ENCODE data around the gene NDRG4. TPM values are rescaled to one million over a fixed set of nuclear protein-coding genes. Genes with fewer than 3 reads are reported as not detected.

Gene NDRG4
- total RNA-seq, 1 experiment from 2014 or later = 8.6 TPM

DNA sequence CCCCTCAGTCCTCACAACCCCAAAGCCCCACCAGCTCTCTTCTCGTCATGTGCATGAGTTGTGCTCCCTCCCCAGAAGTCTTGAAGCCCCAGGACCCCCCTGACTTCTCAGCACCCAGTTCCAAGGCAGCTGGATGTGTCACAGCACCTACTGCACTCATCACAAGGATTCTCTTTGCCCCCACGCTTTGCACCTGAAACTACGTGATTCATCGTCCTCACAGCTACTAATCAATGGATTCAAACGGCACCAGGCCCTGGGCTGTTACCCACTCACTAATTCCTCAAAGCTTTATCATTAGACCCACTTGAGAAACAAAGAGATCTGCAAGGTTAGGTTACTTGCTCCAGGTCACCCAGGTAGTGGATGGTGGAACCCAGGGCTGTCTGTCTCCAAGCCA is 45.1 kb upstream of the NDRG4 start:
- no peak for TF ChIP-seq CBX3 (IDR thresholded peaks at IDR 0.05; ENCODE audit: low read depth)
- TF ChIP-seq SRF (IDR thresholded peaks at IDR 0.05; ENCODE audit: low read depth) = no peak
- TF ChIP-seq JUND (IDR thresholded peaks at IDR 0.05) = no peak
- no peak for TF ChIP-seq ZFX (IDR thresholded peaks at IDR 0.05)
- no peak for TF ChIP-seq CTCF (IDR thresholded peaks at IDR 0.05 in 2 of 3, conservative IDR thresholded peaks at IDR 0.05 in 1 of 3; ENCODE audit: borderline replicate concordance in 1 of 3, insufficient read depth in 1 of 3, low read depth in 2 of 3, low read length in 2 of 3)
- TF ChIP-seq EGR1 (IDR thresholded peaks at IDR 0.05; ENCODE audit: low read depth) = no peak
- no peak for TF ChIP-seq EZH2phosphoT487 (IDR thresholded peaks at IDR 0.05; ENCODE audit: borderline replicate concordance)
- TF ChIP-seq, protein P1, sequence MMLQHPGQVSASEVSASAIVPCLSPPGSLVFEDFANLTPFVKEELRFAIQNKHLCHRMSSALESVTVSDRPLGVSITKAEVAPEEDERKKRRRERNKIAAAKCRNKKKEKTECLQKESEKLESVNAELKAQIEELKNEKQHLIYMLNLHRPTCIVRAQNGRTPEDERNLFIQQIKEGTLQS (IDR thresholded peaks at IDR 0.05) = no peak
- no peak for TF ChIP-seq EZH2 (IDR thresholded peaks at IDR 0.05)
- ChIA-PET POLR2A (no interaction called here), CTCF (no interaction called here), RAD21 (ENCODE audit: low non-redundant PET in 1 of 2, low total read pairs in 2 of 2, uncharacterized antibody in 2 of 2, unreplicated experiment in 2 of 2) (no interaction called here)
- no peak overlapping the region for H3K9ac ChIP-seq (ENCODE audit: low read length)
- H3K36me3 ChIP-seq (ENCODE audit: control insufficient read depth in 1 of 2, insufficient read depth in 2 of 2, low read length in 2 of 2) = no peaks in the 10 kb centered on the region
- no peak overlapping the region for H3K27ac ChIP-seq (ENCODE audit: low read depth, low read length)
- no peaks in the 10 kb centered on the region for H3K9me2 ChIP-seq (ENCODE audit: insufficient read depth)
- no peak for ATAC-seq
- no peak overlapping the region for H3K4me3 ChIP-seq (replicated peaks in 1 of 2; ENCODE audit: low read depth in 1 of 2, low read length in 2 of 2)
- no peaks in the 10 kb centered on the region for H3K27me3 ChIP-seq (ENCODE audit: insufficient read depth, low read length)
- intact Hi-C loops (cut with micrococcal nuclease) = no loop called here
- H2AFZ ChIP-seq (ENCODE audit: low read depth, low read length, poor library complexity, severe bottlenecking) = no peak overlapping the region
- no peaks in the 10 kb centered on the region for H3K9me3 ChIP-seq (ENCODE audit: control insufficient read depth in 1 of 2, insufficient read depth in 1 of 2, low read depth in 1 of 2, low read length in 2 of 2)
- no TSS peak for BruUV-seq (replicated peaks)
- DNase-seq (ENCODE audit: low read depth, low spot score) = no peak
- no peaks in the 10 kb centered on the region for H4K20me1 ChIP-seq (ENCODE audit: insufficient read depth)
- peaks cover 9 to 21% of the 10 kb centered on the region in 2 experiments for H3K4me1 ChIP-seq (ENCODE audit: control insufficient read depth in 1 of 2, insufficient read depth in 2 of 2, low read length in 2 of 2)
- H3K4me2 ChIP-seq (ENCODE audit: low read length) = no peak overlapping the region
- no peaks in the 10 kb centered on the region for H3K79me2 ChIP-seq (ENCODE audit: insufficient read depth, low read length)

GRCh38 chr16:58455750-58456149 is 44.2 kb upstream of the NDRG4 start:
- H3K4me3 ChIP-seq (replicated peaks in 1 of 2; ENCODE audit: low read depth in 1 of 2, low read length in 2 of 2) = no peak overlapping the region
- H3K4me2 ChIP-seq (ENCODE audit: low read length) = no peak overlapping the region
- intact Hi-C loops (cut with micrococcal nuclease) = no loop called here
- DNase-seq (ENCODE audit: low read depth, low spot score) (no peak), ATAC-seq (no peak)
- no peaks in the 10 kb centered on the region for H4K20me1 ChIP-seq (ENCODE audit: insufficient read depth)
- no peaks in the 10 kb centered on the region for H3K9me2 ChIP-seq (ENCODE audit: insufficient read depth)
- H3K9ac ChIP-seq (ENCODE audit: low read length) = no peak overlapping the region
- no peak overlapping the region for H3K27ac ChIP-seq (ENCODE audit: low read depth, low read length)
- RAD21 ChIA-PET (ENCODE audit: low non-redundant PET in 1 of 2, low total read pairs in 2 of 2, uncharacterized antibody in 2 of 2, unreplicated experiment in 2 of 2) = no interaction called here
- no peak overlapping the region for H2AFZ ChIP-seq (ENCODE audit: low read depth, low read length, poor library complexity, severe bottlenecking)
- BruUV-seq (replicated peaks) = no TSS peak
- H3K79me2 ChIP-seq (ENCODE audit: insufficient read depth, low read length) = no peaks in the 10 kb centered on the region
- POLR2A ChIA-PET = no interaction called here
- no peaks in the 10 kb centered on the region for H3K9me3 ChIP-seq (ENCODE audit: control insufficient read depth in 1 of 2, insufficient read depth in 1 of 2, low read depth in 1 of 2, low read length in 2 of 2)
- no peaks in the 10 kb centered on the region for H3K27me3 ChIP-seq (ENCODE audit: insufficient read depth, low read length)
- no peaks in the 10 kb centered on the region for H3K36me3 ChIP-seq (ENCODE audit: control insufficient read depth in 1 of 2, insufficient read depth in 2 of 2, low read length in 2 of 2)
- CTCF ChIA-PET = no interaction called here
- peaks cover 9 to 30% of the 10 kb centered on the region in 2 experiments for H3K4me1 ChIP-seq (ENCODE audit: control insufficient read depth in 1 of 2, insufficient read depth in 2 of 2, low read length in 2 of 2)
- TF ChIP-seq POLR2AphosphoS5 (IDR thresholded peaks at IDR 0.05; ENCODE audit: low read depth, low read length) = no peak
- no peak for TF ChIP-seq EZH2phosphoT487 (IDR thresholded peaks at IDR 0.05; ENCODE audit: borderline replicate concordance)
- TF ChIP-seq RAD21 (IDR thresholded peaks at IDR 0.05; ENCODE audit: low read depth) = no peak
- no peak for TF ChIP-seq YY1 (IDR thresholded peaks at IDR 0.05; ENCODE audit: extremely low read depth, insufficient replicate concordance, low read depth, low read length)
- no peak for TF ChIP-seq ZFX (IDR thresholded peaks at IDR 0.05)
- TF ChIP-seq, protein P1 (IDR thresholded peaks at IDR 0.05) = no peak
- no peak for TF ChIP-seq REST (IDR thresholded peaks at IDR 0.05; ENCODE audit: low read depth)
- no peak for TF ChIP-seq FOSL1 (IDR thresholded peaks at IDR 0.05; ENCODE audit: low read depth)
- no peak for TF ChIP-seq CBX3 (IDR thresholded peaks at IDR 0.05; ENCODE audit: low read depth)
- TF ChIP-seq SP1 (IDR thresholded peaks at IDR 0.05; ENCODE audit: low read depth) = no peak
- no peak for TF ChIP-seq ELF1 (IDR thresholded peaks at IDR 0.05; ENCODE audit: borderline replicate concordance, low read depth)
- no peak for TF ChIP-seq EGR1 (IDR thresholded peaks at IDR 0.05; ENCODE audit: low read depth)
- no peak for TF ChIP-seq CEBPB (IDR thresholded peaks at IDR 0.05; ENCODE audit: low read depth)

All from HCT116 (cell line).